Esophagus (tissue), 2 donors: ENCODE results near the gene TSHZ2. TPM values are rescaled to one million over a fixed set of nuclear protein-coding genes. Genes with fewer than 3 reads are reported as not detected.

Experiments used
- H3K27ac ChIP-seq, 2 donors: one replicate each; pipeline ENCODE4 v1.5.1; 2013; ENCODE audit warnings: low read depth in 2 of 2, mild to moderate bottlenecking in 2 of 2, inconsistent platforms in 1 of 2, low read length in 1 of 2, moderate library complexity in 1 of 2
- H3K27me3 ChIP-seq, 2 donors: one replicate each; pipeline ENCODE4 v1.6.1; 2013; ENCODE audit warnings: low read length in 2 of 2, control low read depth in 1 of 2, mild to moderate bottlenecking in 1 of 2; ENCODE audit not compliant: insufficient read depth in 2 of 2, control insufficient read depth in 1 of 2
- H3K36me3 ChIP-seq, 2 donors: one replicate each; pipeline ENCODE4 v1.6.1; 2013; ENCODE audit warnings: low read length in 1 of 2; ENCODE audit not compliant: control insufficient read depth in 2 of 2, insufficient read depth in 2 of 2
- H3K4me1 ChIP-seq, 2 donors: one replicate each; pipeline ENCODE4 v1.6.1; 2013; ENCODE audit warnings: low read length in 1 of 2; ENCODE audit not compliant: control insufficient read depth in 2 of 2, insufficient read depth in 2 of 2
- H3K4me3 ChIP-seq, 2 donors: one replicate each; pipeline ENCODE4 v1.5.1; 2013; ENCODE audit warnings: low read length in 2 of 2, mild to moderate bottlenecking in 2 of 2, low read depth in 1 of 2, moderate library complexity in 1 of 2
- H3K9me3 ChIP-seq, 2 donors: one replicate each; pipeline ENCODE4 v1.6.1; 2013; ENCODE audit warnings: mild to moderate bottlenecking in 2 of 2, low read depth in 1 of 2, low read length in 1 of 2, moderate library complexity in 1 of 2; ENCODE audit not compliant: control insufficient read depth in 2 of 2, insufficient read depth in 1 of 2
- WGBS, 2 donors: extraction: QIAGEN DNeasy Blood & Tissue Kit; methylation state at CpG; one replicate each; pipeline ENCODE4 v1.1.7; 2013; 5-methylcytosine and 5-hydroxymethylcytosine counted together
- polyA plus RNA-seq, 2 donors: library from polyadenylated mRNA; stranded (reverse); fragments of 200-250 nt; gene quantifications; one replicate each; pipeline ENCODE4 v1.2.3, GENCODE V29; 2013
- donor health status: healthy with polysubstance abuse.
- donor health status: Bipolar disorder and iron deficiency.

The TSHZ2 gene
- polyA plus RNA-seq, 2 donors = 4.6 to 11.7 TPM

- Histone ChIP-seq H3K4me3 (no peak overlapping the region), H3K27me3 (no peaks in the 10 kb centered on the region), H3K27ac (no peak overlapping the region), H3K36me3 (no peaks in the 10 kb centered on the region), H3K9me3 (no peaks in the 10 kb centered on the region), H3K4me1 (no peaks in the 10 kb centered on the region)
- 82 to 88% methylated on average over 2 of the region's 2 CpGs for WGBS, 2 donors
Measured at GRCh38 chr20:53061192-53062108, 89.3 kb downstream of the TSHZ2 start.

GRCh38 chr20:53064935-53065334 lies 92.8 kb downstream of the TSHZ2 start:
- Histone ChIP-seq H3K4me1 (no peaks in the 10 kb centered on the region), H3K27me3 (no peaks in the 10 kb centered on the region), H3K9me3 (peaks cover 0 to 4% of the 10 kb centered on the region in 2 donors), H3K27ac (no peak overlapping the region), H3K4me3 (no peak overlapping the region), H3K36me3 (no peaks in the 10 kb centered on the region)
- 90 to 96% methylated on average over 7 of the region's 7 CpGs for WGBS, 2 donors

DNA sequence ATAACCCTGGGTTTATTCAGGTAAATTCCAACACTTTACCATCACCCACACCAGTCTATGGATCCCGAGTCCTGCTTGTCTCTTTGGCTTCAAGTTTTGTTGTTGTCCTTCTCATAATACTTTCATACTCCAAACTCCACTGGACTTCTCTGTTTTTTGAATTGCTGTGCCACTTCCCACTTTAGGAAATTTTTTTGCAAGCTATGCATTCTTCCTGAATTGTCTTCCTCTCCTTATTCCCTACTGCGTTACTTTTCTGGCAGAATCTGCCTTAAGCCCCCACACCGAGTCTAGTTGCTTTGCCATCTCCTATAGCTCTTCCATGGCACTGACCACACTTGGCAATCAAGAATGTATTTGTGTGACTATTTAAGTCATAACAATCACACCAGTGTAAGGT lies 96.1 kb downstream of the TSHZ2 start:
- WGBS, 2 donors = 95 to 97% methylated on average over 3 of the region's 3 CpGs

DNA sequence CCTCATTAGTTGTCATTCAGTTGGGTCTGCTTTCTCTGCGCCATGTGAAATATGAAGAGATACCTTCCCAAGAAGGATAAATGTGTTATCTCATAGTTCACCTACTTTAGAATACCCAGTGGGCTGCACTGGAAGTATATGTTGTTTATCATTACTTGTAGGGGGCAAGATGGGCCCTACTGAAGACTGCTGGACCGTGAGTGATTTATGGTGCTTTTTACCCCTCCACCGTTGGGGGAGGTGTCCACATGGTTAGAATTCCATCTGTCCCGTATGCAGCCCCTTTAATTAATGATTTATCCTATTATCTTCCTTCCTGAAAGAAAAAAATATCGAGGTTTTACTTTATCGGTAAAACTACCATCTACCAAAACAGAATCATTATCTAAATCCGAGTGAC lies 97.0 kb downstream of the TSHZ2 start:
- Histone ChIP-seq H3K27me3 (no peaks in the 10 kb centered on the region), H3K27ac (no peak overlapping the region), H3K9me3 (peaks cover 0 to 4% of the 10 kb centered on the region in 2 donors), H3K4me1 (no peaks in the 10 kb centered on the region), H3K36me3 (no peaks in the 10 kb centered on the region), H3K4me3 (no peak overlapping the region)
- WGBS, 2 donors = 80 to 81% methylated on average over 7 of the region's 7 CpGs

More for the DNA sequence above, 96.1 kb downstream of the TSHZ2 start:
- peaks cover 0 to 4% of the 10 kb centered on the region in 2 donors for H3K9me3 ChIP-seq
- H3K4me3 ChIP-seq = no peak overlapping the region
- H3K36me3 ChIP-seq = no peaks in the 10 kb centered on the region
- H3K4me1 ChIP-seq = no peaks in the 10 kb centered on the region
- no peak overlapping the region for H3K27ac ChIP-seq
- no peaks in the 10 kb centered on the region for H3K27me3 ChIP-seq

GRCh38 chr20:53070224-53070623 lies 98.1 kb downstream of the TSHZ2 start:
- H3K27ac ChIP-seq = no peak overlapping the region
- H3K4me3 ChIP-seq = no peak overlapping the region
- no peaks in the 10 kb centered on the region for H3K4me1 ChIP-seq
- no peaks in the 10 kb centered on the region for H3K27me3 ChIP-seq
- peaks cover 0 to 4% of the 10 kb centered on the region in 2 donors for H3K9me3 ChIP-seq
- H3K36me3 ChIP-seq = no peaks in the 10 kb centered on the region
- WGBS, 2 donors = 75 to 78% methylated on average over 4 of the region's 4 CpGs

DNA sequence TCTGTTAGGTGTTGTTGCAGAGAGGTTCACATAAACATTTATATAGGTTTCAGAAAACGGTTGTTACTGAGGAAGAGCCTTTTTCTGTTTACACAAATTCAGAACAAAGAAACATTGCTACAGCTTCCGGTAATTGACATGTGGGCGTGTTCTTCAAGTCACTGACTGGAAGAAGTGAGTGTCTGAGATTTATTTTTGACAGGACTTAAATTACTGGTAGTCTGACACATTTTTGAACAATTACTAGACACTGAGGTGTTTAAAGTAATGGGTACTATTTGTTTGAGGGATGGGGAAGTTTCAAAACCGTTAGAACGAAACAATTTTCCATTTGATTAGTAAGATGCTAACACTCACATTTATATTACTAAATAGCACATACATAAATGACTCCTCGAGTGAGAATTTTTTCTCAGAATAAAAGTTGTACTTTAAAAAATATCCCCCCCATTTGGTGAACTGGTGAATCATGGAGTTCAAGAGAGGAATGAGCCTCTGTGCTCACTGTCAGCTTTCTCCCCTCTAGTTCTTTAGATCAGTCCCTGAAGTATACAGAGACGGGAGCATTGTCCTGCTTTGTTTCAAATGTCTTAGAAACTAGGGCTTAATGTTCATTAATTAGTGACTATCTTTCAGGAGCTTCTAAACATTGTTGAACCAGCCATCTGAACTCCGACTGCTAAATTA lies 98.7 kb downstream of the TSHZ2 start:
- no peaks in the 10 kb centered on the region for H3K36me3 ChIP-seq
- WGBS, 2 donors = 42 to 50% methylated on average over 8 of the region's 8 CpGs
- no peaks in the 10 kb centered on the region for H3K27me3 ChIP-seq
- H3K4me1 ChIP-seq = no peaks in the 10 kb centered on the region
- peaks cover 0 to 4% of the 10 kb centered on the region in 2 donors for H3K9me3 ChIP-seq
- H3K27ac ChIP-seq = no peak overlapping the region
- H3K4me3 ChIP-seq = no peak overlapping the region

DNA sequence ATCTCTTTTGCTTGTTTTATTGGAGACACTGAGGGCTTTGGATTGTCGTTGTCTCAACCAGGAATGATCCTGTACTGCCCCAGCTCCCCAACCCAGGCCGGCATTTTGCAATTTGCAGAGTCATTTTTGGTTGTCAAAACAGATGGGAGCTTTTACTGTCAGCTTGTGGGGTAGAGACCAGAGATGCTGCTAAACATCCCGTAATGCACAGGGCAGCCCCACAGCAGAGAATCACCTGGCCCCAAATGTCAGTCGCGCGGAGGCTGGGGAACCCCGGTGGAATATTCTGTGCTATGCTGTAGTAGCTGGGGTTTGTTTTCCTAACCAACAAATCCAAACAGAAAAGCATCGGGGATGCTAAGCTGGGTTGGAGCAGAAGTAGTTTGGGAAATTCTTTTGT lies 99.7 kb downstream of the TSHZ2 start:
- WGBS, 2 donors = 72 to 77% methylated on average over 8 of the region's 8 CpGs
- H3K36me3 ChIP-seq = no peaks in the 10 kb centered on the region
- no peak overlapping the region for H3K4me3 ChIP-seq
- no peaks in the 10 kb centered on the region for H3K27me3 ChIP-seq
- no peaks in the 10 kb centered on the region for H3K4me1 ChIP-seq
- no peak overlapping the region for H3K27ac ChIP-seq
- H3K9me3 ChIP-seq = peaks cover 0 to 4% of the 10 kb centered on the region in 2 donors

GRCh38 chr20:53072923-53073579 lies 100.9 kb downstream of the TSHZ2 start:
- no peak overlapping the region for H3K27ac ChIP-seq
- no peaks in the 10 kb centered on the region for H3K27me3 ChIP-seq
- no peaks in the 10 kb centered on the region for H3K9me3 ChIP-seq
- H3K36me3 ChIP-seq = no peaks in the 10 kb centered on the region
- H3K4me1 ChIP-seq = no peaks in the 10 kb centered on the region
- no peak overlapping the region for H3K4me3 ChIP-seq
- WGBS, 2 donors = 97 to 100% methylated on average over 1 of the region's 1 CpG

GRCh38 chr20:53073636-53074415 lies 101.7 kb downstream of the TSHZ2 start:
- H3K27ac ChIP-seq = no peak overlapping the region
- H3K4me3 ChIP-seq = no peak overlapping the region
- whole genome bisulfite sequencing, 2 donors = 86 to 89% methylated on average over 4 of the region's 4 CpGs
- H3K36me3 ChIP-seq = no peaks in the 10 kb centered on the region
- H3K4me1 ChIP-seq = no peaks in the 10 kb centered on the region
- H3K27me3 ChIP-seq = no peaks in the 10 kb centered on the region
- no peaks in the 10 kb centered on the region for H3K9me3 ChIP-seq
